NCI-H526 treated with DMSO at 0.1 percent for 48 hours (cell line): Measurements from ENCODE around the gene LRP1B.
"Not testable (repeated sequence)": the region's sequence is repeated elsewhere in the genome, so short reads cannot be mapped to it uniquely, and the experiment has no call there.

Experiments used
- DNase-seq: peaks from one replicate; lab custom pipeline; 2025; lab: John Stamatoyannopoulos, UW

Gene LRP1B

GRCh38 chr2:140601801-140602200 is 1529.0 kb downstream of the LRP1B start:
- DNase-seq: no peak

GRCh38 chr2:140601342-140601741 is 1529.5 kb downstream of the LRP1B start:
- no peak for DNase-seq

- no peak for DNase-seq
Measured at GRCh38 chr2:140600116-140600515, 1530.7 kb downstream of the LRP1B start.

- no peak for DNase-seq
Measured at GRCh38 chr2:140597836-140598235, 1533.0 kb downstream of the LRP1B start.

- DNase-seq: no peak
Measured at GRCh38 chr2:140597205-140597604, 1533.6 kb downstream of the LRP1B start.

GRCh38 chr2:140596447-140596846 is 1534.4 kb downstream of the LRP1B start:
- DNase-seq: no peak

- DNase-seq: no peak
Measured at GRCh38 chr2:140595107-140595506, 1535.7 kb downstream of the LRP1B start.

- no peak for DNase-seq
Measured at GRCh38 chr2:140593132-140593531, 1537.7 kb downstream of the LRP1B start.

GRCh38 chr2:140589696-140590095 is 1541.1 kb downstream of the LRP1B start:
- no peak for DNase-seq

- DNase-seq: no peak
Measured at GRCh38 chr2:140589273-140589672, 1541.5 kb downstream of the LRP1B start.

GRCh38 chr2:140586379-140586778 is 1544.4 kb downstream of the LRP1B start:
- no peak for DNase-seq

GRCh38 chr2:140585016-140585415 is 1545.8 kb downstream of the LRP1B start:
- no peak for DNase-seq

- DNase-seq: no peak
Measured at GRCh38 chr2:140584471-140584870, 1546.3 kb downstream of the LRP1B start.

- no peak for DNase-seq
Measured at GRCh38 chr2:140580532-140581151, 1550.2 kb downstream of the LRP1B start.

GRCh38 chr2:140577453-140577852 is 1553.4 kb downstream of the LRP1B start:
- no peak for DNase-seq

GRCh38 chr2:140567734-140568133 is 1563.1 kb downstream of the LRP1B start:
- no peak for DNase-seq

- DNase-seq: no peak
Measured at GRCh38 chr2:140565756-140566155, 1565.1 kb downstream of the LRP1B start.

GRCh38 chr2:140555701-140556100 is 1575.1 kb downstream of the LRP1B start:
- no peak for DNase-seq

GRCh38 chr2:140552634-140553033 is 1578.2 kb downstream of the LRP1B start:
- DNase-seq: no peak

- DNase-seq: no peak
Measured at GRCh38 chr2:140551287-140551686, 1579.5 kb downstream of the LRP1B start.

- no peak for DNase-seq
Measured at GRCh38 chr2:140550821-140551220, 1580.0 kb downstream of the LRP1B start.

GRCh38 chr2:140544769-140545168 is 1586.0 kb downstream of the LRP1B start:
- DNase-seq: not testable (repeated sequence)

GRCh38 chr2:140542627-140543026 is 1588.2 kb downstream of the LRP1B start:
- DNase-seq: no peak

- DNase-seq: no peak
Measured at GRCh38 chr2:140539242-140539875, 1591.5 kb downstream of the LRP1B start.
